K562 (cell line): ENCODE data around the gene DYRK1A. TPM values are rescaled to one million over a fixed set of nuclear protein-coding genes. Genes with fewer than 3 reads are reported as not detected.

Experiments used
- BACH1 ChIP-seq: fragments of 200-800 bp; sonication (Bioruptor generic); IDR thresholded peaks from 2 replicates; pipeline ENCODE4 v1.6.1; 2016; ENCODE audit warnings: missing genetic modification characterization, missing compliant biosample characterization
- CBX2 ChIP-seq: fragments of 200-600 bp; sonication (generic); IDR thresholded peaks from one replicate; pipeline ENCODE4 v1.6.1; 2012; ENCODE audit warnings: mild to moderate bottlenecking, low read length, inconsistent platforms; ENCODE audit not compliant: insufficient read depth, poor library complexity, severe bottlenecking
- CEBPB ChIP-seq: fragments of 450-650 bp; IDR thresholded peaks from 2 replicates; pipeline ENCODE4 v1.6.1; 2016; ENCODE audit warnings: missing genetic modification characterization, missing compliant biosample characterization
- CREBBP ChIP-seq: IDR thresholded peaks from one replicate; pipeline ENCODE4 v1.6.1; 2012; ENCODE audit warnings: low read depth, mild to moderate bottlenecking, control low read depth, inconsistent platforms, low read length
- FOXP1 ChIP-seq: sonication (generic); formaldehyde crosslinking; IDR thresholded peaks from 2 replicates; pipeline ENCODE4 v1.8.0; 2022; ENCODE audit warnings: mild to moderate bottlenecking, missing genetic modification reagents
- HDAC3 ChIP-seq: fragments of 450-650 bp; IDR thresholded peaks from 2 replicates; pipeline ENCODE4 v1.6.1; 2018; ENCODE audit warnings: borderline replicate concordance, mild to moderate bottlenecking, moderate library complexity; ENCODE audit not compliant: partially characterized antibody
- KHSRP ChIP-seq: fragments of 450-650 bp; IDR thresholded peaks from 2 replicates; pipeline ENCODE4 v1.6.1; 2017
- NBN ChIP-seq: fragments of 450-650 bp; IDR thresholded peaks from 2 replicates; pipeline ENCODE4 v1.6.1; 2016; ENCODE audit warnings: low read depth, mild to moderate bottlenecking
- NEUROD1 ChIP-seq: fragments of 150-350 bp; IDR thresholded peaks from 2 replicates; pipeline ENCODE4 v1.6.1; 2014; ENCODE audit warnings: borderline replicate concordance, low read length, low read depth; ENCODE audit not compliant: partially characterized antibody
- NFE2 ChIP-seq: IDR thresholded peaks from 2 replicates; pipeline ENCODE4 v1.6.1; 2014; ENCODE audit warnings: antibody characterized with exemption, low read depth
- NR2F6 ChIP-seq: fragments of 450-650 bp; formaldehyde crosslinking; IDR thresholded peaks from 2 replicates; pipeline ENCODE4 v1.4.0; 2020; ENCODE audit warnings: mild to moderate bottlenecking
- RBM17 ChIP-seq: fragments of 200-400 bp; formaldehyde crosslinking; IDR thresholded peaks from 2 replicates; pipeline ENCODE4 v1.6.1; 2017; ENCODE audit warnings: low read depth, mild to moderate bottlenecking, low read length, borderline replicate concordance
- RBM39 ChIP-seq: fragments of 200-400 bp; formaldehyde crosslinking; optimal IDR thresholded peaks from 2 replicates; pipeline ENCODE3; 2018; ENCODE audit warnings: low read depth, low read length
- RNF2 ChIP-seq: sonication (generic); IDR thresholded peaks from 2 replicates; pipeline ENCODE4 v1.6.1; 2016
- RREB1 ChIP-seq: fragments of 250-450 bp; sonication (Bioruptor Pico); IDR thresholded peaks from 2 replicates; pipeline ENCODE4 v1.4.0; 2020
- SAFB ChIP-seq: fragments of 200-400 bp; formaldehyde crosslinking; IDR thresholded peaks from 2 replicates; pipeline ENCODE4 v1.6.1; 2017; ENCODE audit warnings: low read depth, low read length, borderline replicate concordance
- SNRNP70 ChIP-seq: fragments of 200-400 bp; formaldehyde crosslinking; optimal IDR thresholded peaks from 2 replicates; pipeline ENCODE3; 2017; ENCODE audit warnings: low read depth, low read length
- WHSC1 ChIP-seq: IDR thresholded peaks from one replicate; pipeline ENCODE4 v1.6.1; 2012; ENCODE audit warnings: low read length, control low read depth, inconsistent platforms
- ZBTB33 ChIP-seq: sonication (generic); formaldehyde crosslinking; IDR thresholded peaks from 2 replicates; pipeline ENCODE4 v1.8.1; 2023; ENCODE audit warnings: mild to moderate bottlenecking, missing genetic modification reagents
- ZEB2 ChIP-seq: fragments of 450-650 bp; IDR thresholded peaks from 2 replicates; pipeline ENCODE4 v1.6.1; 2016
- ZFX ChIP-seq: sonication (generic); formaldehyde crosslinking; IDR thresholded peaks from 2 replicates; pipeline ENCODE4 v1.8.0; 2022; ENCODE audit warnings: mild to moderate bottlenecking, missing genetic modification reagents, moderate library complexity
- ZKSCAN3 ChIP-seq: fragments of 250-450 bp; sonication (Bioruptor Pico); IDR thresholded peaks from 2 replicates; pipeline ENCODE4 v1.4.0; 2020
- polyA plus RNA-seq, 8 experiments: library from polyadenylated mRNA; depleted of rRNA in 4 of 8; stranded (reverse) in 5 of 8; unstranded in 3 of 8; fragments of >200 nt; fragmentation: Nextera tagmentation in 2 of 8; fragmentation: Illumina TruSeq in 1 of 8; extraction: Ambion mirVana in 2 of 8; extraction: Trizol in 1 of 8; gene quantifications; 2 replicates each; pipeline versions ENCODE4 v1.2.1 to v1.2.3, GENCODE V29; 2011 to 2014; ENCODE audit warnings: inconsistent platforms in 1 of 8, missing spikeins in 1 of 8
- total RNA-seq, 7 experiments: library from RNA; depleted of rRNA in 6 of 7; stranded (reverse); fragments of >200 nt in 6 of 7; fragmentation: Illumina TruSeq in 2 of 7; extraction: Trizol in 2 of 7; gene quantifications; 2 replicates each; pipeline versions ENCODE4 v1.2.1 to v1.2.3, GENCODE V29; 2011 to 2021; ENCODE audit warnings: low replicate concordance in 1 of 7

Gene DYRK1A
- total and polyA plus RNA-seq, 9 of the 15 experiments (the other 6 are each of a cell fraction or from before 2014, with no cell fraction given), result 3.7 to 64.8 (median 42.3) TPM

GRCh38 chr21:37365517-37366481 is 774 bp upstream of the DYRK1A start (continued):
- TF ChIP-seq RREB1 (CRISPR knock-in tag) (peak; percentile 79; the same call in 1 of the 2 replicates), NBN (no peak), ZFX (peak; percentile 95), KHSRP (no peak), RBM39 (no peak), CREBBP (no peak), CEBPB (no peak), RBM17 (no peak), ZBTB33 (CRISPR knock-in tag) (no peak), NEUROD1 (no peak), SAFB (0 out of 2 replicates have a peak, but pooled peaks have one; percentile 51), WHSC1 (no peak), NFE2 (no peak), ZEB2 (0 out of 2 replicates have a peak, but pooled peaks have one; percentile 30), BACH1 (tag) (no peak), NR2F6 (CRISPR knock-in tag) (no peak), RNF2 (no peak), FOXP1 (CRISPR knock-in tag) (no peak), CBX2 (no peak), ZKSCAN3 (CRISPR knock-in tag) (no peak), HDAC3 (no peak), SNRNP70 (no peak)
